ENCODE data around the gene ARMC8. TPM values are rescaled to one million over a fixed set of nuclear protein-coding genes. Genes with fewer than 3 reads are reported as not detected.

Gene ARMC8
- total RNA-seq, 1 experiment from 2014 or later = 80.9 TPM

- intact Hi-C loops (cut with micrococcal nuclease; ENCODE audit: unreplicated experiment) = no loop called here
- Mint-ChIP-seq H3K27me3 (ENCODE audit: unreplicated experiment) (no peaks in the 10 kb centered on the region), H3K4me3 (ENCODE audit: low read depth, unreplicated experiment) (no peak overlapping the region), H3K9me3 (ENCODE audit: low read depth, unreplicated experiment) (no peaks in the 10 kb centered on the region), H3K27ac (ENCODE audit: unreplicated experiment) (no peak overlapping the region), H3K4me1 (ENCODE audit: low read depth, unreplicated experiment) (peaks cover 20% of the 10 kb centered on the region), H3K36me3 (ENCODE audit: insufficient read depth, unreplicated experiment) (no peaks in the 10 kb centered on the region)
- CTCF ChIA-PET = no interaction called here
- TF ChIP-seq, protein P1, sequence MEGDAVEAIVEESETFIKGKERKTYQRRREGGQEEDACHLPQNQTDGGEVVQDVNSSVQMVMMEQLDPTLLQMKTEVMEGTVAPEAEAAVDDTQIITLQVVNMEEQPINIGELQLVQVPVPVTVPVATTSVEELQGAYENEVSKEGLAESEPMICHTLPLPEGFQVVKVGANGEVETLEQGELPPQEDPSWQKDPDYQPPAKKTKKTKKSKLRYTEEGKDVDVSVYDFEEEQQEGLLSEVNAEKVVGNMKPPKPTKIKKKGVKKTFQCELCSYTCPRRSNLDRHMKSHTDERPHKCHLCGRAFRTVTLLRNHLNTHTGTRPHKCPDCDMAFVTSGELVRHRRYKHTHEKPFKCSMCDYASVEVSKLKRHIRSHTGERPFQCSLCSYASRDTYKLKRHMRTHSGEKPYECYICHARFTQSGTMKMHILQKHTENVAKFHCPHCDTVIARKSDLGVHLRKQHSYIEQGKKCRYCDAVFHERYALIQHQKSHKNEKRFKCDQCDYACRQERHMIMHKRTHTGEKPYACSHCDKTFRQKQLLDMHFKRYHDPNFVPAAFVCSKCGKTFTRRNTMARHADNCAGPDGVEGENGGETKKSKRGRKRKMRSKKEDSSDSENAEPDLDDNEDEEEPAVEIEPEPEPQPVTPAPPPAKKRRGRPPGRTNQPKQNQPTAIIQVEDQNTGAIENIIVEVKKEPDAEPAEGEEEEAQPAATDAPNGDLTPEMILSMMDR (IDR thresholded peaks at IDR 0.05; ENCODE audit: unreplicated experiment) = no peak
- no TSS peak for BruUV-seq (replicated peaks)
- no peak for DNase-seq
Measured at GRCh38 chr3:138256022-138256421, 68.9 kb downstream of the ARMC8 start.

- Mint-ChIP-seq H3K36me3 (ENCODE audit: insufficient read depth, unreplicated experiment) (no peaks in the 10 kb centered on the region), H3K9me3 (ENCODE audit: low read depth, unreplicated experiment) (no peaks in the 10 kb centered on the region), H3K27me3 (ENCODE audit: unreplicated experiment) (no peaks in the 10 kb centered on the region), H3K27ac (ENCODE audit: unreplicated experiment) (no peak overlapping the region), H3K4me3 (ENCODE audit: low read depth, unreplicated experiment) (no peak overlapping the region), H3K4me1 (ENCODE audit: low read depth, unreplicated experiment) (peaks cover 18% of the 10 kb centered on the region)
- TF ChIP-seq, protein P1 (IDR thresholded peaks at IDR 0.05; ENCODE audit: unreplicated experiment) = no peak
- CTCF ChIA-PET = interaction anchor here (0.6 kb wide), 1 partner anchor 16 kb away, joined by 3 read pairs; no protein-coding TSS in a partner anchor
- intact Hi-C loops (cut with micrococcal nuclease; ENCODE audit: unreplicated experiment) = no loop called here
- DNase-seq = no peak
- no TSS peak for BruUV-seq (replicated peaks)
Measured at GRCh38 chr3:138257986-138258385, 70.9 kb downstream of the ARMC8 start.

GRCh38 chr3:138259126-138259525 is 72.0 kb downstream of the ARMC8 start:
- no peak for DNase-seq
- BruUV-seq (replicated peaks) = no TSS peak
- Mint-ChIP-seq H3K36me3 (ENCODE audit: insufficient read depth, unreplicated experiment) (no peaks in the 10 kb centered on the region), H3K27me3 (ENCODE audit: unreplicated experiment) (no peaks in the 10 kb centered on the region), H3K4me1 (ENCODE audit: low read depth, unreplicated experiment) (peaks cover 7% of the 10 kb centered on the region), H3K9me3 (ENCODE audit: low read depth, unreplicated experiment) (no peaks in the 10 kb centered on the region), H3K4me3 (ENCODE audit: low read depth, unreplicated experiment) (no peak overlapping the region), H3K27ac (ENCODE audit: unreplicated experiment) (no peak overlapping the region)
- CTCF ChIA-PET = interaction anchor here (0.6 kb wide), 1 partner anchor 1311 kb away, joined by 4 read pairs; no protein-coding TSS in a partner anchor
- TF ChIP-seq, protein P1 (IDR thresholded peaks at IDR 0.05; ENCODE audit: unreplicated experiment) = no peak
- intact Hi-C loops (cut with micrococcal nuclease; ENCODE audit: unreplicated experiment) = no loop called here

DNA sequence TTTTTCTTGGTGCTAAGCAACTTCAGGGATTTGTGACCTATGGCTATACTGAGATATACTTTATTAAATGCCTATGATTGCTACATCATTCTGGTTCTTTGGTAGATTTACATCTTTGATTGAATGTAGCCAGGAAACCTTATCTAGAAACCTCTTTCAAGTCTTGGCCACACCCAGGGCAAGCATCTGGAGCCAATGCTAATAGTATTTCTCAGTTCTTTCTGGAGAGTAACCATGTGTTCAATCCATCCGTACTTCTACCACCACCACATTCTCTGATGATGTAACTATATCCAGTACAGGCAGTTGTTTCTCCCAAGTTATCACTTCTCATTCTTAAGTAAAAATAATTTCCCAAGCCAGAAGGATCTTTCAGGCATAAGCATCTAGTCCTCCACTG is 73.5 kb downstream of the ARMC8 start:
- Mint-ChIP-seq H3K4me1 (ENCODE audit: low read depth, unreplicated experiment) (no peaks in the 10 kb centered on the region), H3K4me3 (ENCODE audit: low read depth, unreplicated experiment) (no peak overlapping the region), H3K27ac (ENCODE audit: unreplicated experiment) (no peak overlapping the region), H3K36me3 (ENCODE audit: insufficient read depth, unreplicated experiment) (no peaks in the 10 kb centered on the region), H3K9me3 (ENCODE audit: low read depth, unreplicated experiment) (no peaks in the 10 kb centered on the region), H3K27me3 (ENCODE audit: unreplicated experiment) (no peaks in the 10 kb centered on the region)
- no peak for DNase-seq
- TF ChIP-seq, protein P1 (IDR thresholded peaks at IDR 0.05; ENCODE audit: unreplicated experiment) = no peak
- no TSS peak for BruUV-seq (replicated peaks)
- CTCF ChIA-PET = no interaction called here
- intact Hi-C loops (cut with micrococcal nuclease; ENCODE audit: unreplicated experiment) = no loop called here

Measured in Calu3 (cell line).